Measurements from ENCODE around the gene SLC28A3. TPM values are rescaled to one million over a fixed set of nuclear protein-coding genes. Genes with fewer than 3 reads are reported as not detected.

SLC28A3 gene
- total and polyA plus RNA-seq, 2 experiments from 2014 or later = not detected

- no peak for TF ChIP-seq REST (IDR thresholded peaks at IDR 0.05; ENCODE audit: unreplicated experiment)
- TF ChIP-seq EZH2phosphoT487 (IDR thresholded peaks at IDR 0.05; ENCODE audit: unreplicated experiment) = no peak
Measured at GRCh38 chr9:84271921-84272556, 68.5 kb downstream of the SLC28A3 start (continued).

DNA sequence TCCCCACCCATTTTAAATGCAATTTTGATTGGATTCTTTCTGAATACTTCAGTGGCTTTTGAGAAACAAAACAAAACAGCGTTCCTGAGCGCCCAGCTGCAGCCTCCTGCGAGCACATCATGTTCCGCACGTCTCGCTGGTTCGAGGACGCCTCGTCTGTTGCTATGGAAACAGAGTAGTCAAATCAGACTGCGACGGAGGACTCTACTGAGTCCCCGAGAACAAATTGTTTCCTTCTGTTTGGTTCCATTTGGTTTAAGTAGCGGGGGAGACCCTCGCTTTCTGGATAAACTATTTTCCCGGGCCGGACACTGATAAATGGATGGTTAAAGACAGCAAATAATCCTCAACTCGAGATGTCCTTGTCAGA lies 69.0 kb downstream of the SLC28A3 start:
- Mint-ChIP-seq H3K4me3 (peak overlapping the region; percentile 71), H3K27ac (no peak overlapping the region), H3K4me1 (peaks cover 11% of the 10 kb centered on the region; the same call in 2 of the 3 replicates), H3K9me3 (no peaks in the 10 kb centered on the region), H3K27me3 (ENCODE audit: insufficient read depth, low read depth, poor library complexity) (peaks cover 2% of the 10 kb centered on the region), H3K36me3 (ENCODE audit: low read depth) (no peaks in the 10 kb centered on the region)
- Histone ChIP-seq H3K27ac (ENCODE audit: low read depth) (no peak overlapping the region), H3K4me1 (ENCODE audit: insufficient read depth) (peaks cover 3% of the 10 kb centered on the region), H3K27me3 (ENCODE audit: insufficient read depth) (peaks cover 8% of the 10 kb centered on the region; the same call in 1 of the 2 replicates), H3F3A (replicated peaks; ENCODE audit: low read depth) (no peaks in the 10 kb centered on the region), H4K20me1 (replicated peaks; ENCODE audit: insufficient read depth) (no peaks in the 10 kb centered on the region), H3K4me3 (peak overlapping the region; percentile 49), H3K9me2 (ENCODE audit: insufficient read depth) (no peaks in the 10 kb centered on the region), H3K4me2 (peak overlapping the region; percentile 75), H3K79me2 (replicated peaks; ENCODE audit: insufficient read depth) (no peaks in the 10 kb centered on the region), H2AFZ (peak overlapping the region; percentile 3; the same call in 1 of the 2 replicates), H3K36me3 (ENCODE audit: insufficient read depth) (no peaks in the 10 kb centered on the region)
- ATAC-seq = peak; percentile 98
- DNase-seq (ENCODE audit: low spot score) = peak; percentile 92
- TF ChIP-seq CREB1 (CRISPR knock-in tag; IDR thresholded peaks at IDR 0.05; ENCODE audit: low read depth) = 0 out of 2 replicates have a peak, but pooled peaks have one; percentile 28
- TF ChIP-seq, protein P1, sequence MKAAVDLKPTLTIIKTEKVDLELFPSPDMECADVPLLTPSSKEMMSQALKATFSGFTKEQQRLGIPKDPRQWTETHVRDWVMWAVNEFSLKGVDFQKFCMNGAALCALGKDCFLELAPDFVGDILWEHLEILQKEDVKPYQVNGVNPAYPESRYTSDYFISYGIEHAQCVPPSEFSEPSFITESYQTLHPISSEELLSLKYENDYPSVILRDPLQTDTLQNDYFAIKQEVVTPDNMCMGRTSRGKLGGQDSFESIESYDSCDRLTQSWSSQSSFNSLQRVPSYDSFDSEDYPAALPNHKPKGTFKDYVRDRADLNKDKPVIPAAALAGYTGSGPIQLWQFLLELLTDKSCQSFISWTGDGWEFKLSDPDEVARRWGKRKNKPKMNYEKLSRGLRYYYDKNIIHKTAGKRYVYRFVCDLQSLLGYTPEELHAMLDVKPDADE (IDR thresholded peaks at IDR 0.05) = no peak

DNA sequence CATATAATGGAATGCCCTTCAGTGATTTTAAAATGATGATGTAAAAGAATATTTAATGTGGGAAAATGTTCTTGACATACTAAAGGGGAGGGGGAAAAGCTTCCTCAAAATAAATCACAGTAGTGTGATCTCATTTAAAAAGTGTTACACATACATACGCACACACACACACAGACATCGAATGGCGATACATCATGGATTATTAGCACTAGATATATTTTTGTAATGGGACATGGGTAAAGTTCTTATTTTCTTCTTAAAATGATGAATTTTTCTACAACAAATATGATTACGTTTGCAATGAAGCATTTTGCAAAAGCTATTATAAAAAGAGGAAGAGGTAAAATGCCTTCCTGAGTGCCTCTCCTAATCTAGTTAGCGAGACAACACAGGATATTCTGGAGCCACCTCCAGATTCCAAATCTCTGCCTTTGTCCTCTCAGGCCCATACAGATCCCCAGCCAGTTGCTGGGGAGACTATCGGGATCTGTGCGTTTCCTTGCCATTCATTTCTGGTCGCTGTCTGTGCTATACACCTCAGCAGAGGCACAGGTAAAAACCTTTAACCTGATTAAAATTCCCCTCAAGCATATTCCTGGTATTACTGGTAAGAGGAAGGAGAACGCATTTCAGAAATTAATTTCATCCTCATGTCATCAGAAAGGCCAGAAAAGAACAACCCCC lies 69.6 kb downstream of the SLC28A3 start:
- Histone ChIP-seq H3K4me3 (peak overlapping the region; percentile 49), H3F3A (replicated peaks; ENCODE audit: low read depth) (no peaks in the 10 kb centered on the region)

More for the DNA sequence above, 69.6 kb downstream of the SLC28A3 start:
- peak; percentile 21 for DNase-seq (ENCODE audit: low spot score)
- Mint-ChIP-seq H3K27me3 (ENCODE audit: insufficient read depth, low read depth, poor library complexity) (peaks cover 2% of the 10 kb centered on the region), H3K27ac (no peak overlapping the region), H3K4me1 (peaks cover 8% of the 10 kb centered on the region; the same call in 2 of the 3 replicates), H3K9me3 (no peaks in the 10 kb centered on the region), H3K4me3 (peak overlapping the region; percentile 71), H3K36me3 (ENCODE audit: low read depth) (no peaks in the 10 kb centered on the region)
- H3K4me2 ChIP-seq = peak overlapping the region; percentile 75
- TF ChIP-seq ZNF331 (CRISPR knock-in tag; IDR thresholded peaks at IDR 0.05; ENCODE audit: low read depth) = no peak
- no peak for TF ChIP-seq EZH2phosphoT487 (IDR thresholded peaks at IDR 0.05; ENCODE audit: unreplicated experiment)
- TF ChIP-seq EZH2 (IDR thresholded peaks at IDR 0.05; ENCODE audit: low read depth, unreplicated experiment) = no peak
- no peak for TF ChIP-seq JUNB (IDR thresholded peaks at IDR 0.05; ENCODE audit: unreplicated experiment)
- H3K27ac ChIP-seq (ENCODE audit: low read depth) = no peak overlapping the region
- peaks cover 8% of the 10 kb centered on the region; the same call in 1 of the 2 replicates for H3K27me3 ChIP-seq (ENCODE audit: insufficient read depth)
- no peaks in the 10 kb centered on the region for H4K20me1 ChIP-seq (replicated peaks; ENCODE audit: insufficient read depth)
- peak; percentile 66 for ATAC-seq
- no peaks in the 10 kb centered on the region; the same call in 1 of the 2 replicates for H3K4me1 ChIP-seq (ENCODE audit: insufficient read depth)
- H3K9me2 ChIP-seq (ENCODE audit: insufficient read depth) = no peaks in the 10 kb centered on the region
- no peaks in the 10 kb centered on the region for H3K79me2 ChIP-seq (replicated peaks; ENCODE audit: insufficient read depth)
- no peaks in the 10 kb centered on the region for H3K36me3 ChIP-seq (ENCODE audit: insufficient read depth)
- no peak overlapping the region for H2AFZ ChIP-seq

All from GM23338 (cell line).